Spinal cord (tissue), 10 donors: ENCODE results near the gene KLF13. TPM values are rescaled to one million over a fixed set of nuclear protein-coding genes. Genes with fewer than 3 reads are reported as not detected.

ENCODE experiments used
- DNase-seq, 6 donors: peaks; one replicate each; pipeline versions ENCODE4 v3.0.0 to v3.0.0-alpha.2; 2013 to 2015; ENCODE audit warnings: low spot score in 6 of 6, low read depth in 4 of 6
- H3K27ac ChIP-seq: one replicate; pipeline ENCODE4 v1.5.1; 2013; ENCODE audit warnings: low read depth, low read length, control low read depth
- H3K27me3 ChIP-seq: one replicate; pipeline ENCODE4 v1.6.1; 2013; ENCODE audit warnings: low read length; ENCODE audit not compliant: control insufficient read depth, insufficient read depth
- H3K36me3 ChIP-seq: one replicate; pipeline ENCODE4 v1.6.1; 2013; ENCODE audit warnings: low read length; ENCODE audit not compliant: control insufficient read depth, insufficient read depth
- H3K4me1 ChIP-seq: one replicate; pipeline ENCODE4 v1.6.1; 2013; ENCODE audit warnings: low read length; ENCODE audit not compliant: control insufficient read depth, insufficient read depth
- H3K4me3 ChIP-seq: one replicate; pipeline ENCODE4 v1.5.1; 2013; ENCODE audit warnings: low read depth, low read length, control low read depth
- H3K9me3 ChIP-seq: one replicate; pipeline ENCODE4 v1.6.1; 2013; ENCODE audit warnings: low read length; ENCODE audit not compliant: control insufficient read depth, insufficient read depth
- WGBS: methylation state at CpG from one replicate; pipeline ENCODE4 v1.1.5; 2013; ENCODE audit warnings: missing lambda C conversion rate; ENCODE audit not compliant: insufficient coverage; 5-methylcytosine and 5-hydroxymethylcytosine counted together
- polyA plus RNA-seq, 2 donors: library from polyadenylated mRNA; unstranded; fragments of 120-200 nt; gene quantifications; one replicate each; pipeline ENCODE4 v1.2.1, GENCODE V29; 2013; ENCODE audit not compliant: insufficient read length in 2 of 2
- total RNA-seq, 2 donors: library from RNA; depleted of rRNA in 1 of 2; stranded (reverse); fragments of 120-200 nt in 1 of 2; fragments of >200 nt in 1 of 2; gene quantifications; one replicate each; pipeline versions ENCODE4 v1.2.3 to v1.2.4, GENCODE V29; 2013 to 2014
- donor health status: healthy.

KLF13 gene
- total and polyA plus RNA-seq, 4 donors: 42.3 to 84.5 (median 68.2) TPM

DNA sequence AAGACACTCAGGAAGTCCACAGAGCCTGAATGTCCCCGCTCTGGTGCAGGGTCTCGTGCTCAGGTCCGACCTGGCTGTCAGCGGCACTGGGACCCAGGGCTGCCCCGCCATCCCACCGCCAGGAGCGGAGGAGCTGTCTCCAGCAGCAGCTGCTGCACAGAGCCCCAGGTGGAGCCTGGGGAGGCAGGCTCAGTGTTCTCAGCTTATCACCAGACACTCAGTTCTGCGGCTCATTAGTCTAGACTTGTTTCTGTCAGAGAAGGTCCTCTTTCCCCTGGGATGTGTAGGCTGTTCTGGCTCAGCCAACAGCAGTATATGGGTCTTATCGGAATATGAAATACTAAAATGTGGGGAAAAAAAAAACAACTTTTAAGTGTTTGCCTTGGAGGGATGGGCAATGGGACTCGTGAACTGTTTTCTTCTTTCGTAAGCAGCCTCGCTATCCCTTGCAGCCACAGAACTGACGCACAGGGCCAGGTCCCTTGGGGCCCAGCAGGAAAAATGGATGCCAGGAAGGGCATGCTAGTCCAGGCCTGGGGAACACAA lies 75.9 kb downstream of the KLF13 start:
- 70% methylated on average over 13 of the region's 13 CpGs for WGBS
- Histone ChIP-seq H3K27me3 (no peaks in the 10 kb centered on the region), H3K36me3 (no peaks in the 10 kb centered on the region), H3K27ac (no peak overlapping the region), H3K4me3 (no peak overlapping the region), H3K4me1 (peaks cover 16% of the 10 kb centered on the region), H3K9me3 (no peaks in the 10 kb centered on the region)
- peak in 1 of 6 donors; percentile 60 for DNase-seq

GRCh38 chr15:31403096-31403495 lies 76.5 kb downstream of the KLF13 start:
- WGBS: 100% methylated on average over 1 of the region's 6 CpGs
- H3K4me3 ChIP-seq: no peak overlapping the region
- H3K36me3 ChIP-seq: no peaks in the 10 kb centered on the region
- DNase-seq: no peak
- H3K27ac ChIP-seq: no peak overlapping the region
- H3K9me3 ChIP-seq: no peaks in the 10 kb centered on the region
- H3K4me1 ChIP-seq: peaks cover 11% of the 10 kb centered on the region
- H3K27me3 ChIP-seq: no peaks in the 10 kb centered on the region

DNA sequence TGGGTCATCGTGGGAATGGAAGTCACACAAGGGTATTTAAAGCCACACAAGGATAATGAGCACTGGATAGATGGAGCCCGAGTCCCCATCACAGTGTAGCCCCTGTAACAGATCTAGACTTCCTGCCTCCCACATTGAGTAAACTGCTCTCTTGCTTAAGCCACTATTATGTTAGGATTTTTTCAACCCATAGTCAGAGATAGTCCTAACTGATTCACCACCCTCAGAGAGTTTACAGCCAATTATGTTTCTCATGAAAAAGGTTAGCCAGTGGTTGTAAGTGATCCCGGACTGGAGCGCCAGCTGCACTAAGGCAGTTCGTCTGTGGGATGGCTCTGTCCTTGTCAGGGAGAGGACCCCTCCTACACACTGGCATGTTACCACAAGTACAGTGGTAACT lies 77.0 kb downstream of the KLF13 start:
- H3K4me1 ChIP-seq: peaks cover 7% of the 10 kb centered on the region
- no peaks in the 10 kb centered on the region for H3K36me3 ChIP-seq
- no peak overlapping the region for H3K27ac ChIP-seq
- H3K9me3 ChIP-seq: no peaks in the 10 kb centered on the region
- no peak overlapping the region for H3K4me3 ChIP-seq
- 100% methylated on average over 1 of the region's 5 CpGs for WGBS
- no peaks in the 10 kb centered on the region for H3K27me3 ChIP-seq
- no peak for DNase-seq

DNA sequence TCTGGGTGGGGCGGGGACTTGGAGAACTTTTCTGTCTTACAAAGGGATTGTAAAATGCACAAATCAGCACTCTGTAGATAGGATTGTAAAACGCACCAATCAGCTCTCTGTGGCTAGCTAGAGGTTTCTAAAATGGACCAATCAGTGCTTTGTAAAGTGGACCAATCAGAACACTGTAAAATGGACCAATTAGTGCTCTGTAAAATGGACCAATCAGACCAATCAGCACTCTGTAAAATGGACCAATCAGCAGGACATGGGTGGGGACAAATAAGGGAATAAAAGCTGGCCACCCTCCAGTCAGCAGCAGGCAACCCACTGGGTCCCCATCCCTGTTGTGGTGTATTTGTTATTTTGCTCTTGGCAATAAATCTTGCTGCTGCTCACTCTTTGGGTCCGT lies 77.7 kb downstream of the KLF13 start:
- no peak overlapping the region for H3K27ac ChIP-seq
- no peak for DNase-seq
- 92% methylated on average over 3 of the region's 3 CpGs for WGBS
- no peak overlapping the region for H3K4me3 ChIP-seq
- H3K36me3 ChIP-seq: no peaks in the 10 kb centered on the region
- H3K4me1 ChIP-seq: peaks cover 4% of the 10 kb centered on the region
- no peaks in the 10 kb centered on the region for H3K9me3 ChIP-seq
- H3K27me3 ChIP-seq: no peaks in the 10 kb centered on the region

DNA sequence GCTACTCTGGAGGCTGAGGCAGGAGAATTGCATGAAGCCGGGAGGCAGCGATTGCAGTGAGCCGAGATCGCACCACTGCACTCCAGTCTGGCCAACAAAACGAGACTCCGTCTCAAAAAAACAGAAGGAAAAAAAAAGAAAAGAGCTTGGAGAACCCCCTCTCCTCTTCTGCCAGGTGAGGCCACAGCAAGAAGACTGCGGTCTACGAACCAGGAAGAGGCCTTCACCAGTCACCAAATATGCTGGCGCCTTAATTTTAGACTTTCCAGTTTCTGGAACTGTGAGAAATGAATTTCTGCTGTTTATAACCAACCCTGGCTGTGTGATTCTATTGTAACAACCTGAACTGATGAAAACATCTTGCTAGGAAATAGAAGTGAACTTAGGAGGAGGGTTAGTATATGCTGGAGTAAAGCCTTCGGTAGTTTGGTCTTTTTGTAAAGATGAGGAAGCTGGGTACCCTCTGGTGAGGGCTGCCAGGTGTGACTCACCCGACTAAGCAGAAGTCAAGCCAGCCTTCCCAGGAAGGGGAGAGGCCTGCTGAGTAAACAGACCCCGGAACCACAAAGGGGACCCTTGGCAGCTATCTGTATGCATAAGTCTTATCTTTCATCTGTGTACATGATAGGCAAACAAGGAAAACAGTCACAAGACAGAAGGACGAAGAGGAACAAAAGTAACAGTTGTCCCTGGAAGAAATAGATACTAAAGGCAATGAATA lies 78.7 kb downstream of the KLF13 start:
- no peaks in the 10 kb centered on the region for H3K36me3 ChIP-seq
- H3K9me3 ChIP-seq: no peaks in the 10 kb centered on the region
- H3K27ac ChIP-seq: no peak overlapping the region
- no peak overlapping the region for H3K4me3 ChIP-seq
- peaks cover 4% of the 10 kb centered on the region for H3K4me1 ChIP-seq
- no peaks in the 10 kb centered on the region for H3K27me3 ChIP-seq
- DNase-seq: no peak
- WGBS: 96% methylated on average over 7 of the region's 13 CpGs

- no peak for DNase-seq
- peaks cover 1% of the 10 kb centered on the region for H3K4me1 ChIP-seq
- H3K9me3 ChIP-seq: no peaks in the 10 kb centered on the region
- no CpG with 5 or more reads among the region's 1 CpG for WGBS
- H3K27me3 ChIP-seq: no peaks in the 10 kb centered on the region
- no peak overlapping the region for H3K4me3 ChIP-seq
- no peak overlapping the region for H3K27ac ChIP-seq
- H3K36me3 ChIP-seq: no peaks in the 10 kb centered on the region
Measured at GRCh38 chr15:31407376-31407775, 80.7 kb downstream of the KLF13 start.

DNA sequence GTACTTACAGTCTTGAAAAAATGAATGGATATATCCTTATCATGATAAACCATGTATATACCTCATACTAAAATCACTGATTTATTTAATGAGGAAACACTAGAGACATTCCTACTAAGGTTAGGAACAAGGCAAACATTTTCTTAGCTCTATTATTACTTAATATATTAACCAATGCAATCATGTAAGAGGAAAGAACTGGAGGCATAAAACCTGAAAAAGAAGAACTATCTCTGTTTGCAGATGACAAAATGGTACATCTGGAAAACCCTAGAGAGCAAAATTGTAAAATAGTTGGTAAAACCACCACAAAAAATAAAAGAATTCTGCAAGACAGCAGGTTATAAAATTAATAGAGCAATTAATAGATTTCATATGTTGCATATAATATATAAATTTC lies 81.2 kb downstream of the KLF13 start:
- Histone ChIP-seq H3K27ac (no peak overlapping the region), H3K4me1 (no peaks in the 10 kb centered on the region), H3K4me3 (no peak overlapping the region), H3K36me3 (no peaks in the 10 kb centered on the region), H3K9me3 (no peaks in the 10 kb centered on the region), H3K27me3 (no peaks in the 10 kb centered on the region)
- no peak for DNase-seq

- 92% methylated on average over 2 of the region's 3 CpGs for WGBS
- no peaks in the 10 kb centered on the region for H3K4me1 ChIP-seq
- no peak for DNase-seq
- H3K9me3 ChIP-seq: no peaks in the 10 kb centered on the region
- no peaks in the 10 kb centered on the region for H3K36me3 ChIP-seq
- no peaks in the 10 kb centered on the region for H3K27me3 ChIP-seq
- no peak overlapping the region for H3K27ac ChIP-seq
- H3K4me3 ChIP-seq: no peak overlapping the region
Measured at GRCh38 chr15:31408724-31409123, 82.1 kb downstream of the KLF13 start.

DNA sequence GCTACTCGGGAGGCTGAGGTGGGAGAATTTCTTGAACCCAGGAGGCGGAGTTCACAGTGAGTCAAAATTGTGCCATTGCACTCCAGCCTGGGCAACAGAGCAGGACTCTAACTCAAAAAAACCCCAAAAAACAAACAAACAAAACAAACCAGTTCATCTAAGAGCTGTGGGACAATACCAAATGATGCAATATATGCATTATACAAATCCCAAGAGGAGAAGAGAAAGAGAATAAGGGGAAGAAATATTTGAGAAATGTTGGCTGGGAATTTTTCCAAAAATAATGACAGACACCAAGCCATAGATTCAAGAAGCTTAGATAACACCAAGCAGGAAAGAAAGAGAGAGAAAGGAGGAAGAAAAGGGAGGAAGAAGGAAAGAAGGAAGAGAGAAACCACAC lies 82.5 kb downstream of the KLF13 start:
- no peaks in the 10 kb centered on the region for H3K27me3 ChIP-seq
- no peaks in the 10 kb centered on the region for H3K36me3 ChIP-seq
- DNase-seq: no peak
- no peak overlapping the region for H3K27ac ChIP-seq
- no peaks in the 10 kb centered on the region for H3K9me3 ChIP-seq
- no CpG with 5 or more reads among the region's 2 CpGs for WGBS
- H3K4me3 ChIP-seq: no peak overlapping the region
- no peaks in the 10 kb centered on the region for H3K4me1 ChIP-seq

DNA sequence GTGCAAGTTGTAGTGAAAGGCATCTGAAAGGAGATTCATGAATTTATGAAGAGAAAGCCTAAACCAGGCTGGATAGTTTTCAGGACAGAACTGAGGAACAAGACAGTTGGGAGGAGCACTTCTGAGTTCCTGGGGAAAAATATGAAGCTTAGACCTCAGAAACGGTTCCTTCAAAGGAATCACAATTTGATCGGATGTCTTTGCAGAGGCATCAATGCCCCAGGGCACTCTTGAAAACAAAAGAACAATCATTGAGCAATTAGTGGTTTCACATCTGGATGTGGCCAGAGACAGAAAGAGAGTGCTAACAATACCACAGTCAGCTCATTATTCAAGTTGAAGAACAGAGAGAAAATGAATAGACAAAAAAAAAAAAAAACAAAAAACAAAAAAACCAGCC lies 86.2 kb downstream of the KLF13 start:
- no peak for DNase-seq
- H3K4me1 ChIP-seq: no peaks in the 10 kb centered on the region
- WGBS: no CpG with 5 or more reads among the region's 2 CpGs
- H3K9me3 ChIP-seq: no peaks in the 10 kb centered on the region
- H3K4me3 ChIP-seq: no peak overlapping the region
- no peak overlapping the region for H3K27ac ChIP-seq
- H3K27me3 ChIP-seq: no peaks in the 10 kb centered on the region
- H3K36me3 ChIP-seq: no peaks in the 10 kb centered on the region
